GM18508 (cell line): Measurements from ENCODE around the gene SLC27A2.
"Not testable (repeated sequence)": the region's sequence is repeated elsewhere in the genome, so short reads cannot be mapped to it uniquely, and the experiment has no call there.

ENCODE experiments used
- ATAC-seq: cut with Tn5 transposase; IDR thresholded peaks from one replicate; pipeline ENCODE4 v1.9.1; 2021; ENCODE audit warnings: moderate number of reproducible peaks; ENCODE audit not compliant: insufficient read depth, unreplicated experiment

The SLC27A2 gene

DNA sequence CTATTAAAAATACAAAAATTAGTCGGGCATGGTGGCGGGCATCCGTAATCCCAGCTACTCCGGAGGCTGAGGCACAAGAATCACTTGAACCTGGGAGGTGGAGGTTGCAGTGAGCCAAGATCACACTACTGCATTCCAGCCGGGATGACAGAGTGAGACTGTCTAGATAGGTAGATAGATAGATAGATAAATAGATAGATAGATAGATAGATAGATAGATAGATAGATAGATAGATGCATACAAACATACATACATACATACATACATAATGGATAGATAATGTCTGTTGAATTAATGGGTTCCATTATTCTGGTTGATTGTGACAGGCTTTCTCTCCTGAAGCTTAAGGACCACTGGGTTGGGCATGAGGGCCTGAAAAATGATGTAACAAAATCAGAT is 6.8 kb downstream of the SLC27A2 start:
- not testable (repeated sequence) for ATAC-seq

DNA sequence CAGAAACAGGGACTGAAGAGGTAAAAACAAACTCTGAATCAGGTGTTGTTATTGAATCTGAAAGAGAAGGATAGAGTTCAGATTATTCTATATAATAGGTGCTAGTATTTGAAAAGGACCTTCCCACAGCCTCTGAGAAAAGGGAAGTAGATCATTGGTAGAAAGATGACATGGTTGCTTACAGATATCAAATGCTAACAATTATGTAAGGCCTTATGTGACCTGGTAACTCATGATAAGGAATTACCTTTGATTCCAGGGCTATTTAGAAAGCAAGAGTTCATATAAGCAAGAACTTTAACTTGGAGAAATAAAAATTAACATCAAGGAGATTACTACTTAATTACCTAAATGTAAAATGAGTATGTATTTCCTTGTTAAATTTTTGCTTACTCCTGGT is 7.6 kb downstream of the SLC27A2 start:
- ATAC-seq = no peak

DNA sequence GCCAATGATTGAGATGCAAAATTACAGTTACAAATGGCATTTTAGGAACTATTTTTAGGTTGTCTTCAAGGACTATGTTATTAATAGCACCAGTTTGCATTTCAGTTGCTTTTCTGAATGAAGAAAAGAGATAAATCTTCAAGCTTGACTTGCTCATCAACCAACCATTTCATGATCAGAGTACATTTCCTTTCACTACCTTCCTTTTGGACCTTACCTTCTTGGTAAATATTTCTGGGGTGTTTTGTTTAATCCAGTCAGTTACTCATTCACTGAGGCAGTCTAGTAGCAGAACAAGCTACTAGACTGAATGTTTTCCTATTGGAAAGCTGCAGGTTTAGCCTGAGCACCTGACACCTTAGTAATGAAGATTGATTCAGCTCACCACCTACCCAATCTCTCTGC is 8.2 kb downstream of the SLC27A2 start:
- no peak for ATAC-seq

GRCh38 chr15:50190723-50191122 is 8.7 kb downstream of the SLC27A2 start:
- peak; percentile 48 for ATAC-seq

- no peak for ATAC-seq
Observed at GRCh38 chr15:50192164-50192563, 10.2 kb downstream of the SLC27A2 start.

DNA sequence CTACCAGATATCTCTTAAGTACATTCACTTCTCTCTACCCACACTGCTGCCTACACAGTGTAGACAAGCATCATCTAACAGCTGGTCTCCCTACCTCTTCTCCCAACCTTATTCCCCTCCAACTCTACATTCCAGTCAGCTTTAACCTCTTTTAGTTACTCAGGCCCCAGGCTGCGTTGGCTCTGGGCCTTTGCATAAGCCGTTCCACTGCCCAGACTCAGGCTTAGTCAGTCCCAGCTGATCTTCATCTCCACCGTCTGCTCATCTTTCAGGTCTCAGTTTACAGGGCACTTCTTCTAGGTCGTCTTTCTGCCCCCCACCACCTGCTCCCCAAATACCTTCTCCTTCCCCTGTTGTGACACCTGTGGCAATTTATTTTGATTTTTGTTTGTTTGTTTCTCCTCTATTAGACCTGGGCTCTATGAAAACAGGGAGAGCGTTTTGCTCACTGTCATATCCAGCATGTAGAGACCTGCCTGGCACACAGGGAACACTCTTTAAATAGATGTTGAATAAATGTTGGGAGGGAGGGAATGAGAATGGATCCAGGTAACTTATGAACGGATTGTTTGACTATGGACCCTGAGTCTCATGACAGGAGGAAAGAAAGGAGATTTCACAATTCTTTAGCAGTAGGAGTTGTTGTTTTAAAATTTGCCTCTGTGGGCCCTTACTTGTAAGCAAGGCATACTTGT is 11.1 kb downstream of the SLC27A2 start:
- no peak for ATAC-seq

- ATAC-seq = no peak
Observed at GRCh38 chr15:50202003-50202402, 20.0 kb downstream of the SLC27A2 start.

- ATAC-seq = no peak
Observed at GRCh38 chr15:50206020-50206419, 24.0 kb downstream of the SLC27A2 start.

- no peak for ATAC-seq
Observed at GRCh38 chr15:50209809-50210208, 27.8 kb downstream of the SLC27A2 start.

- ATAC-seq = no peak
Observed at GRCh38 chr15:50210462-50211157, 28.6 kb downstream of the SLC27A2 start.

GRCh38 chr15:50218291-50218690 is 36.3 kb downstream of the SLC27A2 start:
- no peak for ATAC-seq

DNA sequence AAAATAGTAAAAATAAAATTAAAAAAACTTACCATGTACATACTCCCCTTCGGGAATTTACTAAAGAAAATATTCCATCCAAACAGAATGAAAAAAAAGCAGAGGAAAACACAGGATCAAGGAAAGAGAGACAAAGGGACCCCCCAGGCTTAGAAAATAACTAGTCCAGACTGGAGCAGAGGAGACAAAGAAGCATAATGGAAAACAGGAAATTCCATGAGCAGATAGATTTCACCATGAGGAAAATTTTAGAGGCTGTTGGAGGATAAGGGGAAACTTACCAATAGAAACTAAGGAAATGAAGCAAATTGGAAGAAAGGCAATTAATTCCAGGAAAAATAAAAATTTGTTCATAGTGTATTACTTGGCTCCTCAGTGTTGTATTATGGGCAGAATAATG is 36.7 kb downstream of the SLC27A2 start:
- no peak for ATAC-seq

- ATAC-seq = no peak
Observed at GRCh38 chr15:50219820-50220219, 37.8 kb downstream of the SLC27A2 start.

- no peak for ATAC-seq
Observed at GRCh38 chr15:50222181-50222580, 40.2 kb downstream of the SLC27A2 start.

GRCh38 chr15:50224606-50225005 is 42.6 kb downstream of the SLC27A2 start:
- ATAC-seq = no peak

- ATAC-seq = no peak
Observed at GRCh38 chr15:50225057-50225456, 43.1 kb downstream of the SLC27A2 start.

DNA sequence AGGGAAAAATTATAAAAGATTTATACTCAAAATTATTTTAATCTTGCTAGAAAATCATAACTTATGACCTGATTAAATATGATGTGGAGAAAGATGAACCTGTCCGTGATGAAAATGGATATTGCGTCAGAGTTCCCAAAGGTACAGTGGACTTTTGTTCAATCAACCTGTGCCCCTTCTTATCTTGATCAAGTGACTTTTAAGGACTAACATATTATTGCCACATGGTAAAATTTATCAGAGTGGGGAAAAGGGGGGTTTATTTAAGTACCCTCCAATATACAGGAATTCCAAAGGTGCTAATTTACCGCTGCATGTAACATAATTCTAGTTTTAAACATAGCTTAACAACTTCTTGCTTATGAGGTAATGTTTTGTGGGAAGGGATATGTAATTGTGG is 43.9 kb downstream of the SLC27A2 start:
- no peak for ATAC-seq

- no peak for ATAC-seq
Observed at GRCh38 chr15:50227076-50227475, 45.1 kb downstream of the SLC27A2 start.

GRCh38 chr15:50228866-50229265 is 46.9 kb downstream of the SLC27A2 start:
- no peak for ATAC-seq

DNA sequence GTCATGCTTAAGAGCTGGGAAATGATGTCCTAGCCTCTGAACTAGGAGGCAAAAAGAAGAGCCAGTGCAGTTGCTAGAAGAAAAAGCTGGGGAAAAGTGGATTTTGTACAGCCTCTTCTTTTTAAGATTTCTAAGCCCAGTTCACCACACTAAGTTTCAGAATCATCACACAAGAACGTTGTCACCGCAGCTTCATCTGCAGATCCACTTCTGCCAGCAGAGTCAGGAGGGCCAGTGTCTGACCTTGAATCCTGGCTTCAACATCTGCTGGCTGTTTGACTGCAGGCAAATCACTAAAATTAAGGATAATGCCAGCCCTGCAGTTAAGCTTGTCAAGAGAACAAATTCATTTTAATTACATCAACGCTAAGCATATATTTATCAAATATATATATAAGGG is 47.3 kb downstream of the SLC27A2 start:
- ATAC-seq = no peak

DNA sequence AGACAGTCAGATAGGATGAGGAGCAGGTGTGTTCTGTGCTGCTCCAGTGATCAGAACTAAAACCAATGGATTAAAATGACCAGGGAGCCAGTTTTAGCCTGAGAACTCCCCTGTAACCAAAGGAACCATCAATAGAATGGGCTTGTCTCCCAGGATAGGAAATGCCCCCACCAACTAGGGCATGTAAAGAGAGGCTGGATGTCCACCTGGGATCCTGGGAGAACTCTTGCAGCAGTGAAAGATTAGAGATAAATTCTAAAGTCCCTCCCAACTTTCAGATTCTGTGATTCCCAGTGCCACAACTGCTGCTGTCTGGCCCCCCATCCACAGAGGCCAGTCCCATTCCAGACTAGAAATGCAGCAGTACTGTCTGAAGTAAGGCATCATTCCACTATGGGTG is 49.8 kb downstream of the SLC27A2 start:
- no peak for ATAC-seq

GRCh38 chr15:50232791-50233190 is 50.8 kb downstream of the SLC27A2 start:
- ATAC-seq = no peak
